Measurements from ENCODE around the gene LILRB3. TPM values are rescaled to one million over a fixed set of nuclear protein-coding genes. Genes with fewer than 3 reads are reported as not detected.
"Not testable (repeated sequence)": the region's sequence is repeated elsewhere in the genome, so short reads cannot be mapped to it uniquely, and the experiment has no call there.

LILRB3 gene
- total RNA-seq, 1 experiment from 2014 or later: not detected

GRCh38 chr19:54179921-54180461, 42.8 kb downstream of the LILRB3 start:
- Histone ChIP-seq H3K36me3 (replicated peaks; ENCODE audit: control insufficient read depth, insufficient read depth, low read length) (peaks cover 5% of the 10 kb centered on the region), H3K4me3 (ENCODE audit: insufficient read depth, low read depth, low read length) (no peak overlapping the region), H3K27me3 (ENCODE audit: control insufficient read depth, insufficient read depth, low read length) (no peaks in the 10 kb centered on the region)
- DNase-seq: peak; percentile 93

- Histone ChIP-seq H3K4me3 (ENCODE audit: insufficient read depth, low read depth, low read length) (no peak overlapping the region), H3K36me3 (replicated peaks; ENCODE audit: control insufficient read depth, insufficient read depth, low read length) (peaks cover 5% of the 10 kb centered on the region), H3K27me3 (ENCODE audit: control insufficient read depth, insufficient read depth, low read length) (no peaks in the 10 kb centered on the region)
- peak; percentile 13 for DNase-seq
Measured at GRCh38 chr19:54179262-54179852, 43.5 kb downstream of the LILRB3 start.

GRCh38 chr19:54178581-54179261, 44.1 kb downstream of the LILRB3 start:
- no peak overlapping the region for H3K4me3 ChIP-seq (ENCODE audit: insufficient read depth, low read depth, low read length)
- peak; percentile 90 for DNase-seq
- H3K27me3 ChIP-seq (ENCODE audit: control insufficient read depth, insufficient read depth, low read length): no peaks in the 10 kb centered on the region
- peaks cover 5% of the 10 kb centered on the region for H3K36me3 ChIP-seq (replicated peaks; ENCODE audit: control insufficient read depth, insufficient read depth, low read length)

- Histone ChIP-seq H3K4me3 (ENCODE audit: insufficient read depth, low read depth, low read length) (no peak overlapping the region), H3K36me3 (replicated peaks; ENCODE audit: control insufficient read depth, insufficient read depth, low read length) (peaks cover 1% of the 10 kb centered on the region), H3K27me3 (ENCODE audit: control insufficient read depth, insufficient read depth, low read length) (no peaks in the 10 kb centered on the region)
- peak; percentile 48 for DNase-seq
Measured at GRCh38 chr19:54173951-54174834, 48.6 kb downstream of the LILRB3 start.

GRCh38 chr19:54173359-54173699, 49.5 kb downstream of the LILRB3 start:
- Histone ChIP-seq H3K4me3 (ENCODE audit: insufficient read depth, low read depth, low read length) (peak overlapping the region; percentile 19), H3K27me3 (ENCODE audit: control insufficient read depth, insufficient read depth, low read length) (no peaks in the 10 kb centered on the region), H3K36me3 (replicated peaks; ENCODE audit: control insufficient read depth, insufficient read depth, low read length) (peaks cover 1% of the 10 kb centered on the region; the same call in 1 of the 2 replicates)
- DNase-seq: peak; percentile 50

GRCh38 chr19:54172471-54173358, 50.1 kb downstream of the LILRB3 start, which contains the start of gene TMC4:
Gene TMC4, minus strand, starts transcription at chr19:54173160. Its CDS starts 43 bp downstream, at chr19:54173117.
- H3K36me3 ChIP-seq (replicated peaks; ENCODE audit: control insufficient read depth, insufficient read depth, low read length): peaks cover 1% of the 10 kb centered on the region; the same call in 1 of the 2 replicates
- DNase-seq: peak; percentile 95
- H3K4me3 ChIP-seq (ENCODE audit: insufficient read depth, low read depth, low read length): peak within 1 kb of the TSS; percentile 51
- H3K27me3 ChIP-seq (ENCODE audit: control insufficient read depth, insufficient read depth, low read length): no peaks in the 10 kb centered on the region

GRCh38 chr19:54171736-54172431, 50.9 kb downstream of the LILRB3 start:
- H3K36me3 ChIP-seq (replicated peaks; ENCODE audit: control insufficient read depth, insufficient read depth, low read length); H3K27me3 ChIP-seq (ENCODE audit: control insufficient read depth, insufficient read depth, low read length); H3K4me3 ChIP-seq (ENCODE audit: insufficient read depth, low read depth, low read length): not testable (repeated sequence)
- peak; percentile 42 for DNase-seq

GRCh38 chr19:54169149-54169740, 53.6 kb downstream of the LILRB3 start:
- H3K27me3 ChIP-seq (ENCODE audit: control insufficient read depth, insufficient read depth, low read length): peaks cover 6% of the 10 kb centered on the region; the same call in 1 of the 2 replicates
- no peak for DNase-seq
- H3K36me3 ChIP-seq (replicated peaks; ENCODE audit: control insufficient read depth, insufficient read depth, low read length): no peaks in the 10 kb centered on the region
- no peak overlapping the region for H3K4me3 ChIP-seq (ENCODE audit: insufficient read depth, low read depth, low read length)

GRCh38 chr19:54168174-54168917, 54.5 kb downstream of the LILRB3 start:
- H3K36me3 ChIP-seq (replicated peaks; ENCODE audit: control insufficient read depth, insufficient read depth, low read length): no peaks in the 10 kb centered on the region
- peak; percentile 97 for DNase-seq
- H3K4me3 ChIP-seq (ENCODE audit: insufficient read depth, low read depth, low read length): no peak overlapping the region
- H3K27me3 ChIP-seq (ENCODE audit: control insufficient read depth, insufficient read depth, low read length): peaks cover 13% of the 10 kb centered on the region

Other genes starting within 250 kb of the LILRB3 start
- 0.38 and 0.78 TPM in 2 replicates for gene CACNG6, start 231.4 kb downstream of the LILRB3 start, total RNA-seq (2014; rRNA removed; shearing (Covaris generic))
- not detected in 2 replicates for gene VSTM1, start 159.1 kb downstream of the LILRB3 start, total RNA-seq (2014; rRNA removed; shearing (Covaris generic))
- gene TARM1, start 141.6 kb downstream of the LILRB3 start, total RNA-seq (2014; rRNA removed; shearing (Covaris generic)): not detected in 2 replicates
- 0.66 and 1.8 TPM in 2 replicates for gene OSCAR, start 122.2 kb downstream of the LILRB3 start, total RNA-seq (2014; rRNA removed; shearing (Covaris generic))
- gene NDUFA3, start 120.2 kb downstream of the LILRB3 start, total RNA-seq (2014; rRNA removed; shearing (Covaris generic)): 111 and 113 TPM in 2 replicates
- gene TFPT, start 107.3 kb downstream of the LILRB3 start, total RNA-seq (2014; rRNA removed; shearing (Covaris generic)): 22.4 and 24.3 TPM in 2 replicates
- 81.7 and 100 TPM in 2 replicates for gene PRPF31, start 107.3 kb downstream of the LILRB3 start, total RNA-seq (2014; rRNA removed; shearing (Covaris generic))
- gene CNOT3, start 85.2 kb downstream of the LILRB3 start, total RNA-seq (2014; rRNA removed; shearing (Covaris generic)): 17.0 and 24.9 TPM in 2 replicates
- 3.6 and 4.7 TPM in 2 replicates for gene LENG1, start 63.3 kb downstream of the LILRB3 start, total RNA-seq (2014; rRNA removed; shearing (Covaris generic))
- 1.9 and 2.8 TPM in 2 replicates for gene TMC4, start 49.8 kb downstream of the LILRB3 start, total RNA-seq (2014; rRNA removed; shearing (Covaris generic))
- gene MBOAT7, start 33.4 kb downstream of the LILRB3 start, total RNA-seq (2014; rRNA removed; shearing (Covaris generic)): 76.6 and 88.1 TPM in 2 replicates
- gene TSEN34, start 31.7 kb downstream of the LILRB3 start, total RNA-seq (2014; rRNA removed; shearing (Covaris generic)): 76.9 and 87.8 TPM in 2 replicates
- 3,283 and 3,663 TPM in 2 replicates for gene RPS9, start 22.1 kb downstream of the LILRB3 start, total RNA-seq (2014; rRNA removed; shearing (Covaris generic))
- gene LILRA6, start 19.8 kb upstream of the LILRB3 start, total RNA-seq (2014; rRNA removed; shearing (Covaris generic)): not detected in 2 replicates
- not detected in 2 replicates for gene LILRB5, start 34.3 kb upstream of the LILRB3 start, total RNA-seq (2014; rRNA removed; shearing (Covaris generic))
- gene LILRB2, start 58.1 kb upstream of the LILRB3 start, total RNA-seq (2014; rRNA removed; shearing (Covaris generic)): not detected in 2 replicates
- gene LILRA5, start 90.2 kb upstream of the LILRB3 start, total RNA-seq (2014; rRNA removed; shearing (Covaris generic)): not detected in 2 replicates
- not detected in 2 replicates for gene LILRA4, start 116.2 kb upstream of the LILRB3 start, total RNA-seq (2014; rRNA removed; shearing (Covaris generic))
- gene LAIR1, start 141.9 kb upstream of the LILRB3 start, total RNA-seq (2014; rRNA removed; shearing (Covaris generic)): 0.07 and 0.33 TPM in 2 replicates
- gene TTYH1, start 192.5 kb upstream of the LILRB3 start, total RNA-seq (2014; rRNA removed; shearing (Covaris generic)): 13.4 and 17.7 TPM in 2 replicates
- 25.3 and 30.7 TPM in 2 replicates for gene LENG8, start 226.2 kb upstream of the LILRB3 start, total RNA-seq (2014; rRNA removed; shearing (Covaris generic))
- gene LENG9, start 240.8 kb upstream of the LILRB3 start, total RNA-seq (2014; rRNA removed; shearing (Covaris generic)): 3.5 and 7.9 TPM in 2 replicates

Data from H7 (cell line).